ENCODE results near the gene SLC12A9.
"Not testable (repeated sequence)": the region's sequence is repeated elsewhere in the genome, so short reads cannot be mapped to it uniquely, and the experiment has no call there.

Gene SLC12A9

DNA sequence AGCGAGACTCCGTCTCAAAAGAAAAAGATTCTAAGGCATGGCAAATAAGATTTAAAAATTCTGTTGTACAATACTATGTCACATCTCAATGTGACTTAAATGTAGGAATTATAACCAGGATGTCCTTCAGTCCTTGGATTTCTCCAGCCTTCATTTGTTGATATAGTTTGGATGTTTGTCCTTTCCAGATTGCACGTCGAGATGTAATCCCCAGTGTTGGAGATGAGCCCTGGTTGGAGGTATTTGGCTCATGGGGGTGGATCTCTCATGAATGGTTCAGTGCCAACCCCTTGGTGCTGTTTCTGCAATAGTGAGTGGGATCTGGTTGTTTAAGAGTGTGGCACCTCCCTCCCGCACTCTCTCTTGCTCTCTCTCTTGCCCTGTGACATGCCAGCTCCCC, 56.0 kb downstream of the SLC12A9 start:
- ChIA-PET CTCF (no interaction called here), POLR2A (no interaction called here)
- Histone ChIP-seq H3K4me1 (ENCODE audit: control insufficient read depth, insufficient read depth, low read length) (no peaks in the 10 kb centered on the region), H3K4me3 (ENCODE audit: low read depth, low read length) (no peak overlapping the region), H3K9me3 (ENCODE audit: control insufficient read depth, insufficient read depth, low read depth, low read length) (no peaks in the 10 kb centered on the region), H3K36me3 (ENCODE audit: control insufficient read depth in 2 of 2, insufficient read depth in 1 of 2, low read length in 2 of 2) (no peaks in the 10 kb centered on the region), H3K27ac (ENCODE audit: extremely low read depth, low read depth, low read length) (no peak overlapping the region)
- TF ChIP-seq ZNF184 (tag by site-specific recombination; IDR thresholded peaks at IDR 0.05) (peak; percentile 97), ZBTB1 (tag by site-specific recombination; IDR thresholded peaks at IDR 0.05) (no peak), GLI4 (tag by site-specific recombination; IDR thresholded peaks at IDR 0.05) (no peak), ZBTB8A (tag by site-specific recombination; IDR thresholded peaks at IDR 0.05) (no peak)
- TF ChIP-seq, protein P1, sequence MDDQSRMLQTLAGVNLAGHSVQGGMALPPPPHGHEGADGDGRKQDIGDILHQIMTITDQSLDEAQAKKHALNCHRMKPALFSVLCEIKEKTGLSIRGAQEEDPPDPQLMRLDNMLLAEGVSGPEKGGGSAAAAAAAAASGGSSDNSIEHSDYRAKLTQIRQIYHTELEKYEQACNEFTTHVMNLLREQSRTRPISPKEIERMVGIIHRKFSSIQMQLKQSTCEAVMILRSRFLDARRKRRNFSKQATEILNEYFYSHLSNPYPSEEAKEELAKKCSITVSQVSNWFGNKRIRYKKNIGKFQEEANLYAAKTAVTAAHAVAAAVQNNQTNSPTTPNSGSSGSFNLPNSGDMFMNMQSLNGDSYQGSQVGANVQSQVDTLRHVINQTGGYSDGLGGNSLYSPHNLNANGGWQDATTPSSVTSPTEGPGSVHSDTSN (CRISPR knock-in tag; IDR thresholded peaks at IDR 0.05): no peak
- TF ChIP-seq, protein P2, sequence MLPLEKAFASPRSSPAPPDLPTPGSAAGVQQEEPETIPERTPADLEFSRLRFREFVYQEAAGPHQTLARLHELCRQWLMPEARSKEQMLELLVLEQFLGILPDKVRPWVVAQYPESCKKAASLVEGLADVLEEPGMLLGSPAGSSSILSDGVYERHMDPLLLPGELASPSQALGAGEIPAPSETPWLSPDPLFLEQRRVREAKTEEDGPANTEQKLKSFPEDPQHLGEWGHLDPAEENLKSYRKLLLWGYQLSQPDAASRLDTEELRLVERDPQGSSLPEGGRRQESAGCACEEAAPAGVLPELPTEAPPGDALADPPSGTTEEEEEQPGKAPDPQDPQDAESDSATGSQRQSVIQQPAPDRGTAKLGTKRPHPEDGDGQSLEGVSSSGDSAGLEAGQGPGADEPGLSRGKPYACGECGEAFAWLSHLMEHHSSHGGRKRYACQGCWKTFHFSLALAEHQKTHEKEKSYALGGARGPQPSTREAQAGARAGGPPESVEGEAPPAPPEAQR (tag by site-specific recombination; IDR thresholded peaks at IDR 0.05): no peak
- TF ChIP-seq, protein P3, sequence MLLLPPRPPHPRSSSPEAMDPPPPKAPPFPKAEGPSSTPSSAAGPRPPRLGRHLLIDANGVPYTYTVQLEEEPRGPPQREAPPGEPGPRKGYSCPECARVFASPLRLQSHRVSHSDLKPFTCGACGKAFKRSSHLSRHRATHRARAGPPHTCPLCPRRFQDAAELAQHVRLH (tag by site-specific recombination; IDR thresholded peaks at IDR 0.05): no peak
- TF ChIP-seq, protein P4, sequence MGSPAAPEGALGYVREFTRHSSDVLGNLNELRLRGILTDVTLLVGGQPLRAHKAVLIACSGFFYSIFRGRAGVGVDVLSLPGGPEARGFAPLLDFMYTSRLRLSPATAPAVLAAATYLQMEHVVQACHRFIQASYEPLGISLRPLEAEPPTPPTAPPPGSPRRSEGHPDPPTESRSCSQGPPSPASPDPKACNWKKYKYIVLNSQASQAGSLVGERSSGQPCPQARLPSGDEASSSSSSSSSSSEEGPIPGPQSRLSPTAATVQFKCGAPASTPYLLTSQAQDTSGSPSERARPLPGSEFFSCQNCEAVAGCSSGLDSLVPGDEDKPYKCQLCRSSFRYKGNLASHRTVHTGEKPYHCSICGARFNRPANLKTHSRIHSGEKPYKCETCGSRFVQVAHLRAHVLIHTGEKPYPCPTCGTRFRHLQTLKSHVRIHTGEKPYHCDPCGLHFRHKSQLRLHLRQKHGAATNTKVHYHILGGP (tag by site-specific recombination; IDR thresholded peaks at IDR 0.05): no peak

DNA sequence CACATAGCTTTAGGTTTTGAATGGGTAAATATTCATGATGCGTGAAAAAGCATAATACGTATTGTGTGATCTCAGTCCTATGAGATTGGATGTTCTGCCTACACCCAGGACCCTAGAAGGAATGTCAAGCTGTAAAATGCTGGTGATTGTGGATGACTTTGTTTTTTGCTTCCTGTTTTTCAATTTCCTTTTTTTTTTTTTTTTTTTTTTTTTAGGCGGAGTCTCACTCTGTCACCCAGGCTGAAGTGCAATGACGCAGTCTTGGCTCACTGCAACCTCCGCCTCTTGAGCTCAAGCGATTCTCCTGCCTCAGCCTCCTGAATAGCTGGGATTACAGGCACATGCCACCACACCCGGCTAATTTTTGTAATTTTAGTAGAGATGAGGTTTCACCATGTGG, 57.9 kb downstream of the SLC12A9 start:
- H3K36me3 ChIP-seq (ENCODE audit: control insufficient read depth in 2 of 2, insufficient read depth in 1 of 2, low read length in 2 of 2); H3K27ac ChIP-seq (ENCODE audit: extremely low read depth, low read depth, low read length); H3K4me3 ChIP-seq (ENCODE audit: low read depth, low read length); H3K4me1 ChIP-seq (ENCODE audit: control insufficient read depth, insufficient read depth, low read length); H3K9me3 ChIP-seq (ENCODE audit: control insufficient read depth, insufficient read depth, low read depth, low read length); POLR2A ChIA-PET: not testable (repeated sequence)
- CTCF ChIA-PET: interaction anchor here (0.6 to 1.2 kb wide), 2 partner anchors 148 to 742 kb away, joined by 3 to 4 read pairs; no protein-coding TSS in a partner anchor

DNA sequence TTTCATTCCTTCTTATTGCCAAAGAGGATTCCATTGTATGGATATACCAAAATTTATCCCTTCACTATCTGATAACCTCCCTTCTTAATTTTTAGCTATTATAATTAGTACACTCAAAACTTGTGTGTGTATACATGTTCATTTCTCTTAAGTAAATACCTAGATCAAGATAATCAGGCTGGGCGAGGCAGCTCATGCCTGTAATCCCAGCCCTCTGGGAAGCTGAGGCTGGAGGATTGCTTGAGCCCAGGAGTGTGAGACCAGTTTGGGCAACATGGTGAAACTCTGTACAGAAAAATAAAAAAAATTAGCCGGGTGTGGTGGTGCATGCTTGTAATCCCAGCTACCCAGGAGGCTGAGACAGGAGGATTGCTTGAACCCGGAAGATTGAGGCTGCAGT, 59.0 kb downstream of the SLC12A9 start:
- POLR2A ChIA-PET: no interaction called here
- no peak overlapping the region for H3K4me3 ChIP-seq (ENCODE audit: low read depth, low read length)
- CTCF ChIA-PET: interaction anchor here (0.6 to 1.2 kb wide), 2 partner anchors 147 to 259 kb away, joined by 3 to 5 read pairs; no protein-coding TSS in a partner anchor
- H3K9me3 ChIP-seq (ENCODE audit: control insufficient read depth, insufficient read depth, low read depth, low read length): no peaks in the 10 kb centered on the region
- H3K36me3 ChIP-seq (ENCODE audit: control insufficient read depth in 2 of 2, insufficient read depth in 1 of 2, low read length in 2 of 2): no peaks in the 10 kb centered on the region
- no peak overlapping the region for H3K27ac ChIP-seq (ENCODE audit: extremely low read depth, low read depth, low read length)
- H3K4me1 ChIP-seq (ENCODE audit: control insufficient read depth, insufficient read depth, low read length): no peaks in the 10 kb centered on the region
- no peak for TF ChIP-seq ZNF621 (tag by site-specific recombination; IDR thresholded peaks at IDR 0.05)
- no peak for TF ChIP-seq KLF8 (tag by site-specific recombination; IDR thresholded peaks at IDR 0.05)
- no peak for TF ChIP-seq ZNF404 (tag by site-specific recombination; IDR thresholded peaks at IDR 0.05)
- no peak for TF ChIP-seq ZNF157 (tag by site-specific recombination; IDR thresholded peaks at IDR 0.05)
- TF ChIP-seq ZNF660 (tag by site-specific recombination; IDR thresholded peaks at IDR 0.05): no peak
- no peak for TF ChIP-seq ZNF184 (tag by site-specific recombination; IDR thresholded peaks at IDR 0.05)

DNA sequence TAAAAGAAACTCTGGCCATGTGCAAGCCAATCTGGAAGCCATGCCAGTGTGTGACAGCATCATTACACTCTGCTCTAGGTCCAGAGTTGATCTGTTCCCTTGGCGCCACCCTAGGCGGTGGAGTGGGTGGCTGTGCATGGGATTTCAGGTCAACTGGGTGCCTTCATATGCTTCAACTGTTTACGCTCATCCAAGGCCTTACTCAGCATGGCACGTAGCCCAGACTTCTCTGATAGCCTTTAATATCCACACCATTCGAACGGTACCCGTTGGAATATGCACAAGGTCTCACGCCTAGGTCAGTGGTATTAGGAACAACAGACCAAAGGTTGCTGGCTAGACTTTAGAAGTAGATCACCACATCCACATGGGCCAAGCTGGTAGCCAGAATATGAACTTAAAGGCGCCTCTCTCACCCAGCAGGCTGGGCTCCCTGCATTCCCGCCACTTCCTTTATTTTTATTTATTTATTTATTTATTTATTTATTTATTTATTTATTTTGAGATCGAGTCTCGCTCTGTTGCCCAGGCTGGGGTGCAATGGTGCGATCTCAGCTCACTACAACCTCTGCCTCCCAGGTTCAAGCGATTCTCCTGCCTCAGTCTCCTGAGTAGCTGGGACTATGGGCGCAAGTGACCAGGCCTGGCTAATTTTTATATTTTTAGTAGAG, 61.8 kb downstream of the SLC12A9 start:
- Histone ChIP-seq H3K4me3 (ENCODE audit: low read depth, low read length) (no peak overlapping the region), H3K36me3 (ENCODE audit: control insufficient read depth in 2 of 2, insufficient read depth in 1 of 2, low read length in 2 of 2) (no peaks in the 10 kb centered on the region), H3K9me3 (ENCODE audit: control insufficient read depth, insufficient read depth, low read depth, low read length) (no peaks in the 10 kb centered on the region), H3K27ac (ENCODE audit: extremely low read depth, low read depth, low read length) (no peak overlapping the region), H3K4me1 (ENCODE audit: control insufficient read depth, insufficient read depth, low read length) (no peaks in the 10 kb centered on the region)
- CTCF ChIA-PET: no interaction called here
- POLR2A ChIA-PET: no interaction called here
- TF ChIP-seq ZNF416 (tag by site-specific recombination; IDR thresholded peaks at IDR 0.05) (no peak), ZNF311 (tag by site-specific recombination; IDR thresholded peaks at IDR 0.05; ENCODE audit: borderline replicate concordance) (no peak), ZNF433 (tag by site-specific recombination; IDR thresholded peaks at IDR 0.05; ENCODE audit: low read depth) (peak; percentile 80), YY2 (tag by site-specific recombination; IDR thresholded peaks at IDR 0.05) (no peak), PRDM1 (tag by site-specific recombination; IDR thresholded peaks at IDR 0.05) (no peak), ZNF221 (tag by site-specific recombination; IDR thresholded peaks at IDR 0.05; ENCODE audit: borderline replicate concordance) (no peak), ZNF184 (tag by site-specific recombination; IDR thresholded peaks at IDR 0.05) (no peak), ZNF529 (tag by site-specific recombination; IDR thresholded peaks at IDR 0.05; ENCODE audit: insufficient replicate concordance) (no peak), ZNF174 (tag by site-specific recombination; IDR thresholded peaks at IDR 0.05) (no peak), ZNF560 (tag by site-specific recombination; IDR thresholded peaks at IDR 0.05; ENCODE audit: borderline replicate concordance) (0 out of 2 replicates have a peak, but pooled peaks have one; percentile 78), ZNF585B (tag by site-specific recombination; IDR thresholded peaks at IDR 0.05) (no peak)
